GM03348 (cell line): ENCODE results near the gene TENM4.

ENCODE experiments used
- DNase-seq: peaks from one replicate; pipeline ENCODE4 v3.0.0; 2012; ENCODE audit warnings: low spot score

The TENM4 gene

DNA sequence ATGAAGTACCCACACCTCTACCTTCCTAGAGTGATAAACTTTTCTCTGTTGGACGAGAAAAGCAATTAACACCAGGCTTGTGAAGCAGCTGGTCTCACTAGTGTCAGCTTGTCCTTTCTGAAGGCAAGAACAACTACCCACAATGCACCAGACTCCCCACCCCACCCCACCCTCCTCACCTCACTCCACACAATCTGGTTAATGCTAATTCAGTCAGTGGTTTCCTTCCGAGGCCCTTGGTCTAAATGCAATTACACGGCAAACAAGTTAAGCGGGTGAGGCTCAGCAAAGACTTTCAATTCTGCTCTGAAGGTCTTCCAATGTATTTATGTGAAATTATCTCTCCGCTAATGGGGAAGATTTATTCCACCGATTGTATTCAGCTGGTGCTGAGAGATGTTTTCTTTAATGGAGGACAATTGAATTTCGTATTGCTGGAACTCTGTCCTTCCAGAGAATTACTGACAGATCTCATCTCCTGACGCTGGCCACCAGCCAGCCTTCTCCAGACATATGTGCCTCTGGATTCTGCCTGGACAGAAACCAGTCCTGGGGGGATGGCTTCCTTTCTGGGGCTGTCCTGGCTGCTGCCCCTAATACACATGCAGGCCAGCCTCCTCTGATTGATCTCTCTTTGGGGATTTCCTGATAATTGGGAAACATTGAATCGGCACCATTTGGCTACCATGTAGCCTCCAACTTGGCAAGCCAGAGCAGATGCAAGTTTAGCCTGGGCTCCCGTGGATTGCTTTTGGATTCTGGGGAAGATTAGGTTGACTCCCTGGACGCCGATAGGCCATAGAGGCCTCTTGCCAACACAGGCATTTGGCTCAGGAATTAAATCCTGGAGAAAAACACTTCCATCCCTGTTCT lies 700.4 kb downstream of the TENM4 start:
- no peak for DNase-seq

GRCh38 chr11:78737891-78738290 lies 702.9 kb downstream of the TENM4 start:
- no peak for DNase-seq

GRCh38 chr11:78737301-78737700 lies 703.5 kb downstream of the TENM4 start:
- no peak for DNase-seq

- no peak for DNase-seq
Observed at GRCh38 chr11:78735711-78736110, 705.1 kb downstream of the TENM4 start.

- no peak for DNase-seq
Observed at GRCh38 chr11:78733031-78733430, 707.8 kb downstream of the TENM4 start.

DNA sequence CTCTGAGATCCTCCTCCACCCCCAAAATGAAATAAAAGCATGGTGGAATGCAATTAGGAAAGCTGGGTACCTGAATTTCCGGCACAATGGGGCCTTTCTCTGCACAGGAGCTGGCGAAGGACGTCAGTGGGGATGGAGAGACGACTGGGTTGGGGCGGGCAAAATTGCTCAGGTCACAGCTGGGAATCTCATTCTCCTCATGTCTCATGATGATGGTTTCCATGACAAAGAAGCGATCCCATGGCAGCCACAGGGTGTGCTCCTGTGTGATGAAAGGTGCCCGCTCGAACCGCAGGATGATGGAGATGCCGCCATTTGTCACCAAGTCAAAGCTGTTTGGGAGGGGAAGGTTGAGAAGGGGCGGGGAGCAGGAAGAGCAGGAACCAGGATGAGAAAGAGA lies 708.6 kb downstream of the TENM4 start:
- no peak for DNase-seq

DNA sequence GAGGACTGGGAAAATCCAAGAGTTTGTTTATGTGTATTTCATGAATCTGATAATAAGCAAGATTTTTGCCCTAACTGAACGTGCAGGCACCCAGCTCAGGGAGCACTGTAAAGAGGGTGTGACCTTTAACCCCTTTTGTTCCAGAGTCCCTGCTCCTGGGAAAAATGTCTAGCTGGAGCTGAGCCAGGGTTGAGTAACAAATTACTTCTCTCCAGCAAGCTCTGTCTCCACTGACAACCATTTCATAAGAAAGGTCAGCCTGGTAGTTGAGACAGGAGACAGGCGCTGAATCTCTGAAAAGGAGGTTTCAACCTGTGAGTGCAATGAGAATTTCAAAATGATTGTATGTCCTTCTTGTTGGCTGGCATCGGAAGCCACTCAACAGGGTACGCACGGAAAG lies 709.8 kb downstream of the TENM4 start:
- DNase-seq = no peak

DNA sequence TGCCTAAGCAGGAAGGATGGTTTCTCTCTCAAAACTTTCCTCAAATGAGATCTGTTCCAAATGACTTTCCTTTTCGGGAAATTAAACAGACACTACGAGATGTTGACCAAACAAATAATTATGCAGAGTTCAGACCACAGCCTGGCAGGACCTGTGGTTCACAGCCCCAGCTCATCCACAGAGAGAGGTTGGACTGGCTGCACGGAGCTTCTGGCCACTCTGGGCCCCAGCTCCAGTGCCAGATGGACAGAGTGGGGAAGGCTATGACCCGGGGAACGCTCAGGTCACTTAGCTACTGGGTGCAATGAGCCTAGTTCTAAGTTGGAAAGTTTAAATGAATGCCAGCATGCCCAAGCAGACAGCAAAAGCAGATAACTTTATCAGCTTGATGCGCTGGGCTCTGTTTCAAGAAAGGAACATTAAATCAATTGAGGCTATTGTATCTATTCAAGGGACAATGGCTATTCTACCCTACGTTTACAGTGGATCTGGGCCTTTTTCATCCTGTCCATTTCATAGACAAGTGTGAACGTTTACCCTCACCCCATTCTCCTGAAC lies 710.5 kb downstream of the TENM4 start:
- no peak for DNase-seq

DNA sequence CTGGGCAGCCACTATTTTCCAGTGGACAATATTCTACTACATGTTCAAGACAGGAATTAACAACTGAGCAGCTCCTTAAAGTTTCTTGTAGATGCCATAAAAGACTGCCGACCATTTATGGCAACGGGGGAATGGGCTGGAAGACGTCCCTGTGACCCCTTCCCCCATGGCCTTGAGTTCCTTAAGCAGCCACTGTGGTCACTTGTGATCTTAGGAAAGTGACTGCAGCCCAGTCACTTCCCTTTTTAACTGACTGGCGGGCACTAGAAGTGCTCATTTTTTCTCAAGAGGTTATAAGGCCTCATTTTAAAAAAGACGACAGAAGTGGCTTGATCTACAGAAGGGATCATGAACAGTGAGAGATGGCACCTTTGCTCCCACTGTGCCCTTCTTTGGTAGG lies 713.0 kb downstream of the TENM4 start:
- no peak for DNase-seq

DNA sequence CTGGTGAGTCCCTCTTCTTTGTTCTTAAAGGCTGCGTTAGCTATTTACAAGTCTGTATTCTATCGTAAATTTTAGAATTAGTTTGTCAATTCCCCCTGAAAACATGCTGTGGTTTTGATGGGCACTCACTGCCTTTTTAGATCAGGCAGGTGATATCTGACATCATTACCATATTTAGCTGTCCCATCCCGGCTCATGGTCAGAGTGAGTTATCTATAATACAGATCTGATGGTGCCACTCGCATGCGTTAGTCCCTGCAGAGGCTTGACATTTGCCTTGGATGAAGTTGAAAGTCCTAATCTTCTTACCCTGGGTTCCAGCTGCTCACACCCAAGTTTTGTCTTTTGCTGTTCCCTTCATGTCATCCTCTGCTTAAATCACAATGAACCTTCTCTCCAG lies 715.6 kb downstream of the TENM4 start:
- no peak for DNase-seq

- DNase-seq = no peak
Observed at GRCh38 chr11:78722786-78723185, 718.0 kb downstream of the TENM4 start.

GRCh38 chr11:78720281-78720989 lies 720.4 kb downstream of the TENM4 start:
- DNase-seq = no peak

DNA sequence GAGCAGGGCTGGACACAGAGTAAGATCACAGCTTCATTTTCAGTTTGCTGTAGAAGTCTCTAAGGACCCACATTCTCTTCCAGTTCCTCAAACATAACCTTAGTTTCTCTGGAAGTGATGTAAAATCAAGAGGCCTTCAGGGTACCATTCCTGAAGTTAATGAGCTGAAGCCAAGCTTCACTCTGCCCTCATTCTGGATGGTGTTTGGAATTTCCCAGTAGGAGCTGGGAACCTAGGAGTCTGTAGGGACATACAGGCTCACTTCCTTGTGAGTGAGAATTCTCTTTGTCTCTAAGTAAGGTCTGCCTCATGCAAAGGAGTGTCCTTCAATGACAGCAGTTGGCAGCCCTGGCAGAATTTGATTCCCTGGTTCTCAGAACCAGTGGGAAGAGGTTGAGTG lies 723.8 kb downstream of the TENM4 start:
- no peak for DNase-seq

GRCh38 chr11:78715639-78716311 lies 725.1 kb downstream of the TENM4 start:
- DNase-seq = peak; percentile 70

DNA sequence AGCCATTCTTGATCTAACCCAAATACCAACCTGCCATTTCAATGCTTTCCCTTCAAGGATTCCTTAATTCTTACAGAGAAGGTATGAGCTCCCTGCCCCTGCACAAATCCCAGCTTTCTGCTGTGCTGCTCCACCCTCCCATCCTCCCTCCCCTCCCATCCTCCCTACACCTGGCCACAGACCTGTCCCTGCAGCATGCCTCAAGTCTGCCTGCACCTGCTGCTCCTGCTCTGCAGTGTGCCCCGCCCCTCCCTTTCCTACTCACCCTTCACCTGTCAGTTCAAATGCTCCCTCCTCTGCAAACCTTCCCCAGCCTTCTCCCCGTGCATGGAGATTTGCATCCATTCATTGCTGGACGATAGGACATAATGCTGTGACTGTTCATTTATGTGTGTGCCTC lies 726.3 kb downstream of the TENM4 start:
- no peak for DNase-seq

DNA sequence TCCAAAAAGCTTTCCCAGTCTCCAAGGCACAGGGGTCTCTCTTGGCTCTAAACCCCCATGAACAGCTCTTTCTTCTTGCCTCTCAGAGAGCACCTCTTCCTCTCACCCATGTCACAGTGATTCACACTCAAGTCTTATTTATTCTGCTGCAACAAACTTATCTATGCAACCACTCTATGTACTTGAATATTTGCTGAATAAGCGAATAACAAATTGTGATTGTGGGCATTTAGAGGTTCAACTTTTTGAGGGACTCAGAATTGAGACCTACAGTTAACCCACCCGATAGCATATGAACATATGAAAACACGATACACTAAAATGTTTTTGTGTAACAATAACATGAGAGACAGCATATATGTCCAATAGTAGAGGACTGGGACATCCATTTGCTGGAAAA lies 729.1 kb downstream of the TENM4 start:
- DNase-seq = no peak

DNA sequence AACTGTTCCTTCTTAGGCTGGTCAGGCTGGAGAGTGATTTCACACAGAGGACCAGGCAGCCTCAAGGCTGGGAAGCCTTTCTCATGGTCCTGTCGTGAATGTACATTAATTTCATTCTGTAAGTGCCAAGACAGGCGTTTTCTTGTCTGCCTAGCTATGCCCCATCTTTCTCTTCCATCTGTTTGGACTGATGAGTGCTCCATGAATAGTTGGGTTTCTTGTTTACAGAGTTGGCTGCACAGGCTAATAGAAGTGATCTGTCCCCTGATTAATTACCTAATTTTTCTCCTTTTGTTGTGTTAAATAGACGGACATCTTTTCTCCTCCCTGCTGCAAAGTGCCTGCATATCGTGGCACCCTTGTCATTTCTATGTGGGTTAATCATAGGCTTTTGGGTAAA lies 730.4 kb downstream of the TENM4 start:
- no peak for DNase-seq

GRCh38 chr11:78708388-78708787 lies 732.4 kb downstream of the TENM4 start:
- DNase-seq = peak; percentile 20

GRCh38 chr11:78706551-78706950 lies 734.3 kb downstream of the TENM4 start:
- no peak for DNase-seq

- no peak for DNase-seq
Observed at GRCh38 chr11:78704811-78705210, 736.0 kb downstream of the TENM4 start.

GRCh38 chr11:78699609-78700135 lies 741.2 kb downstream of the TENM4 start:
- no peak for DNase-seq

GRCh38 chr11:78698612-78699011 lies 742.2 kb downstream of the TENM4 start:
- DNase-seq = peak; percentile 53
